LNCaP clone FGC (cell line): ENCODE measurements around the gene OR10J5.
"Not testable (repeated sequence)": the region's sequence is repeated elsewhere in the genome, so short reads cannot be mapped to it uniquely, and the experiment has no call there.

ENCODE experiments used
- DNase-seq: peaks from one replicate; pipeline ENCODE4 v3.0.0-alpha.2; 2011; ENCODE audit warnings: low read depth
- H3K4me3 ChIP-seq: 2 replicates; pipeline ENCODE4 v1.5.1; 2011; ENCODE audit warnings: mild to moderate bottlenecking, low read depth, low read length, control low read depth
- CTCF ChIP-seq: IDR thresholded peaks from 2 replicates; pipeline ENCODE4 v1.5.1; 2012; ENCODE audit warnings: mild to moderate bottlenecking; ENCODE audit not compliant: control insufficient read depth, insufficient read depth; ENCODE audit errors: extremely low read depth

Gene OR10J5

GRCh38 chr1:159560599-159560998 lies 24.8 kb upstream of the OR10J5 start:
- no peak for DNase-seq
- TF ChIP-seq CTCF = no peak
- no peak overlapping the region for H3K4me3 ChIP-seq

GRCh38 chr1:159556931-159557369 lies 21.1 kb upstream of the OR10J5 start:
- H3K4me3 ChIP-seq = no peak overlapping the region
- no peak for DNase-seq
- TF ChIP-seq CTCF = no peak

- TF ChIP-seq CTCF = no peak
- no peak overlapping the region for H3K4me3 ChIP-seq
- DNase-seq = no peak
Observed at GRCh38 chr1:159554696-159555095, 18.9 kb upstream of the OR10J5 start.

GRCh38 chr1:159554261-159554660 lies 18.5 kb upstream of the OR10J5 start:
- no peak overlapping the region for H3K4me3 ChIP-seq
- TF ChIP-seq CTCF = no peak
- DNase-seq = no peak

GRCh38 chr1:159548126-159548525 lies 12.3 kb upstream of the OR10J5 start:
- DNase-seq = no peak

GRCh38 chr1:159532922-159533321 lies 2.9 kb downstream of the OR10J5 start:
- DNase-seq = no peak
- H3K4me3 ChIP-seq = no peak overlapping the region
- no peak for TF ChIP-seq CTCF

More at GRCh38 chr1:159548126-159548525, 12.3 kb upstream of the OR10J5 start:
- TF ChIP-seq CTCF = no peak
- H3K4me3 ChIP-seq = no peak overlapping the region

- DNase-seq, H3K4me3 ChIP-seq: not testable (repeated sequence)
Observed at GRCh38 chr1:159524792-159525191, 11.0 kb downstream of the OR10J5 start.

GRCh38 chr1:159510229-159510541 lies 25.6 kb downstream of the OR10J5 start:
- no peak overlapping the region for H3K4me3 ChIP-seq
- DNase-seq = no peak
- TF ChIP-seq CTCF = no peak
